ENCODE measurements around the gene ALDH3B1.
"Not testable (repeated sequence)": the region's sequence is repeated elsewhere in the genome, so short reads cannot be mapped to it uniquely, and the experiment has no call there.

DNA sequence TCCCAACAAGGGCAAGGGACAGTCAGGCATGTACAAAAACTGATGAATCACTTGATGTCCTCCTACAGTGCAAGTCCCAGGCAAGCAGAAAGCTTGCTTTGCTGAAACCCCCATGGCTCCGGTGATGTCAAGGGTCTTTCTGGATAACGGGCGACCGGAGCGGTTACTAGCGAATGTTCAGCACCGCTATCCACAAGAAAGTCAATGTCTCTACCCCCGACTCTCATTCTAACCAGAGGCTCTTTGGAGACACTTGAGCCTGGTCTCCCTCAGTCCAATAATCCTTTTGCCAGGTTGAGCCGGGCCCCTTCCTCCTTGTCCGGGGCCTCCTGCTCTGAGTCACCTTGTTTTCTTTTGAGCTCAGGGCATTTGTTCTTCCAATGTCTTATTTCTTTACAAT is 28.9 kb upstream of the ALDH3B1 start:
- TF ChIP-seq, protein P1, sequence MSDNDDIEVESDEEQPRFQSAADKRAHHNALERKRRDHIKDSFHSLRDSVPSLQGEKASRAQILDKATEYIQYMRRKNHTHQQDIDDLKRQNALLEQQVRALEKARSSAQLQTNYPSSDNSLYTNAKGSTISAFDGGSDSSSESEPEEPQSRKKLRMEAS (IDR thresholded peaks at IDR 0.05; ENCODE audit: low read depth, low read length), result not testable (repeated sequence)
- TF ChIP-seq, protein P2, sequence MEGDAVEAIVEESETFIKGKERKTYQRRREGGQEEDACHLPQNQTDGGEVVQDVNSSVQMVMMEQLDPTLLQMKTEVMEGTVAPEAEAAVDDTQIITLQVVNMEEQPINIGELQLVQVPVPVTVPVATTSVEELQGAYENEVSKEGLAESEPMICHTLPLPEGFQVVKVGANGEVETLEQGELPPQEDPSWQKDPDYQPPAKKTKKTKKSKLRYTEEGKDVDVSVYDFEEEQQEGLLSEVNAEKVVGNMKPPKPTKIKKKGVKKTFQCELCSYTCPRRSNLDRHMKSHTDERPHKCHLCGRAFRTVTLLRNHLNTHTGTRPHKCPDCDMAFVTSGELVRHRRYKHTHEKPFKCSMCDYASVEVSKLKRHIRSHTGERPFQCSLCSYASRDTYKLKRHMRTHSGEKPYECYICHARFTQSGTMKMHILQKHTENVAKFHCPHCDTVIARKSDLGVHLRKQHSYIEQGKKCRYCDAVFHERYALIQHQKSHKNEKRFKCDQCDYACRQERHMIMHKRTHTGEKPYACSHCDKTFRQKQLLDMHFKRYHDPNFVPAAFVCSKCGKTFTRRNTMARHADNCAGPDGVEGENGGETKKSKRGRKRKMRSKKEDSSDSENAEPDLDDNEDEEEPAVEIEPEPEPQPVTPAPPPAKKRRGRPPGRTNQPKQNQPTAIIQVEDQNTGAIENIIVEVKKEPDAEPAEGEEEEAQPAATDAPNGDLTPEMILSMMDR (IDR thresholded peaks at IDR 0.05; ENCODE audit: low read depth, low read length), result not testable (repeated sequence)
- TF ChIP-seq POLR2A (IDR thresholded peaks at IDR 0.05; ENCODE audit: extremely low read depth, insufficient read length), result not testable (repeated sequence)
